BJ (cell line): ENCODE data around the gene AFG1L. TPM values are rescaled to one million over a fixed set of nuclear protein-coding genes. Genes with fewer than 3 reads are reported as not detected.
"Not testable (repeated sequence)": the region's sequence is repeated elsewhere in the genome, so short reads cannot be mapped to it uniquely, and the experiment has no call there.

Source experiments
- CTCF ChIA-PET: fragments of 350-600 bp; formaldehyde crosslinking; extraction: SDS; loops from one replicate; lab custom pipeline; 2021; ENCODE audit warnings: antibody characterized with exemption, inconsistent platforms; lab: Yijun Ruan, JAX
- POLR2A ChIA-PET: fragments of 300-600 bp; sonication (Branson Sonifier 250); formaldehyde crosslinking; extraction: SDS; loops from one replicate; lab custom pipeline; 2021; ENCODE audit warnings: antibody characterized with exemption; lab: Charles Lee
- DNase-seq: peaks from one replicate; pipeline ENCODE4 v3.0.0-alpha.2; 2011; ENCODE audit warnings: low read depth
- H3K27me3 ChIP-seq: 2 replicates; pipeline ENCODE4 v1.6.0; 2011; ENCODE audit warnings: low read length; ENCODE audit not compliant: control insufficient read depth, insufficient read depth
- H3K36me3 ChIP-seq: 2 replicates; pipeline ENCODE4 v1.5.1; 2011; ENCODE audit warnings: low read length; ENCODE audit not compliant: control insufficient read depth, insufficient read depth
- H3K4me3 ChIP-seq: 2 replicates; pipeline ENCODE4 v1.5.1; 2011; ENCODE audit warnings: low read depth, mild to moderate bottlenecking, control low read depth, low read length
- CTCF ChIP-seq: IDR thresholded peaks from 2 replicates; pipeline ENCODE4 v1.5.1; 2011; ENCODE audit warnings: low read depth, mild to moderate bottlenecking, control low read depth, inconsistent platforms, low read length, moderate library complexity; ENCODE audit not compliant: insufficient read depth
- polyA plus RNA-seq: library from polyadenylated mRNA; depleted of rRNA; stranded (reverse); fragments of >200 nt; gene quantifications from 2 replicates; pipeline ENCODE4 v1.2.3, GENCODE V29; 2011

AFG1L gene
- polyA plus RNA-seq, 1 experiment: 1.7 TPM

GRCh38 chr6:108260809-108261569 is 33.9 kb upstream of the AFG1L start, which contains the start of gene SNX3:
SNX3 (minus strand) TSS chr6:108261040; CDS start chr6:108260921, 119 bp downstream.
- ChIA-PET CTCF (interaction anchor here (0.6 to 2.3 kb wide), 3 partner anchors 10 to 1015 kb away, joined by 3 to 9 read pairs (median 5); no protein-coding TSS in a partner anchor), POLR2A (interaction anchor here (0.7 kb wide), 1 partner anchor 34 kb away, joined by 3 read pairs; the partner anchor contains the start of gene AFG1L)

DNA sequence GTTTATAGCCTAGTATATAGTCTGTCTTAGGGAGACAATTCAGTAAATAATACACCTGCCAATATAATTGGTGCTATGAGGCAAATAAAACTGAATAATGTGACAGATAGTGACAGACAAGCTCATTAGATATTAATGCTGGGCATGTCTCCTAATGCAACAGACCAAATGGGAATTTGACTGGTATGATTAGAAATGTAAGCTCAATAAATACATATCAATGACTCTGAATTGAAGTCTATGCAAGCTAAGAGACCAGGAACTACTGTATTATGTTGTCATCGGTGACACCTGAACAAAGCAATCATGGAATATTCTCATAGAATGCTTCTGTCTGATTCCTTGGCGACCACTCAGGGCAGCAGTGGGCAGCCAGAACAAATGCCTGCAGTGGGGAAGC is 31.5 kb upstream of the AFG1L start:
- Histone ChIP-seq H3K27me3 (no peaks in the 10 kb centered on the region), H3K4me3 (no peak overlapping the region), H3K36me3 (no peaks in the 10 kb centered on the region)
- POLR2A ChIA-PET: interaction anchor here (0.5 kb wide), 1 partner anchor 100 kb away, joined by 4 read pairs; no protein-coding TSS in a partner anchor
- TF ChIP-seq CTCF: no peak
- no peak for DNase-seq
- CTCF ChIA-PET: no interaction called here

More at GRCh38 chr6:108260809-108261569, 33.9 kb upstream of the AFG1L start, which contains the start of gene SNX3:
- no peak for TF ChIP-seq CTCF
- DNase-seq: peak; percentile 89
- no peaks in the 10 kb centered on the region for H3K27me3 ChIP-seq
- no peaks in the 10 kb centered on the region for H3K36me3 ChIP-seq
- H3K4me3 ChIP-seq: peak within 1 kb of the TSS; percentile 95

DNA sequence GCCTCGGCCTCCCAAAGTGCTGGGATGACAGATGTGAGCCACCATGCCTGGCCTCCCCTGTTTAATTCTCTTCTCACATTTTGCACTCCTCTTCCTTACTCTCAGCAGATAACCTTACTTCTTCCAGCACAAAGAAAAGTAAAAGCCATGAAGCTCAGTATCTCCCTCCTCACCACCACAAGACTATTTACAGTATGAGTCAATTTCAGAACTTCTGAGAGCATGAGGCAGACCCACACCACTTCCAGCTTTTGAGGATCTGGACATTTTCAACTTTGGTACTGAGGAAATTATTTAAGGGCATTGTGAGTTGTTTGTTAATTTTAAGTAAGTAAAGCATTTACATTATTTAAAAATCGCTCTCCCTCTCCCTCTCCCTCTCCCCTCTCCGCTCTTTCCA is 26.0 kb upstream of the AFG1L start:
- Histone ChIP-seq H3K36me3 (no peaks in the 10 kb centered on the region), H3K4me3 (no peak overlapping the region), H3K27me3 (no peaks in the 10 kb centered on the region)
- ChIA-PET CTCF (no interaction called here), POLR2A (no interaction called here)
- no peak for DNase-seq
- TF ChIP-seq CTCF: no peak

DNA sequence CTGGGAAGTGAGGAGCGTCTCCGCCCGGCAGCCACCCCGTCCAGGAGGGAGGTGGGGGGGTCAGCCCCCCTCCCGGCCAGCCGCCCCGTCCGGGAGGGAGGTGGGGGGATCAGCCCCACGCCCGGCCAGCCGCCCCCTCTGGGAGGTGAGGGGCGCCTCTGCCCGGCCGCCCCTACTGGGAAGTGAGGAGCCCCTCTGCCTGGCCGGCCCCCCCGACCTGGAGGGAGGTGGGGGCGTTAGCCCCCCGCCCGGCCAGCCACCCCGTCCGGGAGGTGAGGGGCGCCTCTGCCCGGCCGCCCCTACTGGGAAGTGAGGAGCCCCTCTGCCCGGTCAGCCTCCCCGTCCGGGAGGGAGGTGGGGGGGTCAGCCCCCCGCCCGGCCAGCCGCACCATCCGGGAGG is 24.9 kb upstream of the AFG1L start:
- H3K36me3 ChIP-seq, POLR2A ChIA-PET, H3K27me3 ChIP-seq: not testable (repeated sequence)

GRCh38 chr6:108274546-108274945 is 20.3 kb upstream of the AFG1L start:
- ChIA-PET CTCF (no interaction called here), POLR2A (no interaction called here)
- TF ChIP-seq CTCF: no peak
- Histone ChIP-seq H3K36me3 (no peaks in the 10 kb centered on the region), H3K27me3 (no peaks in the 10 kb centered on the region), H3K4me3 (no peak overlapping the region)
- DNase-seq: no peak

More for the DNA sequence above, 24.9 kb upstream of the AFG1L start:
- DNase-seq, CTCF ChIA-PET, H3K4me3 ChIP-seq: not testable (repeated sequence)
